Heart right ventricle (tissue), 16 donors: ENCODE data around the gene ITGA1. TPM values are rescaled to one million over a fixed set of nuclear protein-coding genes. Genes with fewer than 3 reads are reported as not detected.

Experiments used
- ATAC-seq, 8 donors: fragments of 200-7000 bp; cut with Tn5 transposase; one replicate each; pipeline ENCODE4 v1.9.1; 2020; ENCODE audit warnings: mild to moderate bottlenecking in 8 of 8, moderate library complexity in 8 of 8, moderate number of reproducible peaks in 1 of 8
- DNase-seq, 2 donors: peaks; one replicate each; pipeline ENCODE4 v3.0.0-alpha.2; 2020
- H3K27ac ChIP-seq, 10 donors: fragments of 200-600 bp; sonication (generic) in 2 of 10; one replicate each; pipeline versions ENCODE4 v1.5.0 to v1.8.0; 2020 to 2022; ENCODE audit warnings: mild to moderate bottlenecking in 3 of 10
- H3K27me3 ChIP-seq, 7 donors: fragments of 200-600 bp; one replicate each; pipeline ENCODE4 v1.8.0; 2021 to 2022; ENCODE audit warnings: mild to moderate bottlenecking in 2 of 7
- H3K36me3 ChIP-seq, 9 donors: fragments of 200-600 bp; sonication (generic) in 1 of 9; one replicate each; pipeline versions ENCODE4 v1.5.0 to v1.8.0; 2020 to 2022; ENCODE audit warnings: mild to moderate bottlenecking in 2 of 9
- H3K4me1 ChIP-seq, 9 donors: fragments of 200-600 bp; sonication (generic) in 1 of 9; one replicate each; pipeline versions ENCODE4 v1.5.0 to v1.8.0; 2020 to 2022; ENCODE audit warnings: mild to moderate bottlenecking in 4 of 9
- H3K4me3 ChIP-seq, 10 donors: fragments of 200-600 bp; sonication (generic) in 2 of 10; one replicate each; pipeline versions ENCODE4 v1.5.0 to v1.8.0; 2020 to 2022; ENCODE audit warnings: mild to moderate bottlenecking in 7 of 10, moderate library complexity in 2 of 10
- H3K9me3 ChIP-seq, 11 donors: fragments of 200-600 bp in 10 of 11; sonication (generic) in 2 of 11; one replicate each; pipeline versions ENCODE4 v1.5.0 to v1.8.0; 2013 to 2022; ENCODE audit warnings: mild to moderate bottlenecking in 2 of 11, control low read depth in 1 of 11, moderate library complexity in 1 of 11
- CTCF ChIP-seq, 9 donors: fragments of 200-600 bp; sonication (generic) in 2 of 9; IDR thresholded peaks; one replicate each; pipeline versions ENCODE4 v1.5.0 to v1.8.0; 2021 to 2022; ENCODE audit warnings: antibody characterized with exemption in 9 of 9, mild to moderate bottlenecking in 5 of 9, moderate library complexity in 1 of 9
- WGBS, 2 donors: extraction: QIAGEN DNeasy Blood & Tissue Kit; methylation state at CpG; one replicate each; pipeline ENCODE4 v1.1.7; 2013; ENCODE audit warnings: inconsistent platforms in 1 of 2; 5-methylcytosine and 5-hydroxymethylcytosine counted together
- intact Hi-C, 10 donors: fragments of 100-400 bp; cut with DNase I; formaldehyde crosslinking; loops; one replicate each; pipeline versions ENCODE4 v1.11.1 to v1.14.2; 2022
- polyA plus RNA-seq, 2 donors: library from polyadenylated mRNA; stranded (reverse); fragments of 200-250 nt; gene quantifications; one replicate each; pipeline ENCODE4 v1.2.3, GENCODE V29; 2013
- total RNA-seq, 10 donors: library from RNA; stranded (reverse); fragmentation: NEBNext Ultra II Directional in 3 of 10; extraction: Animal tissue kit (Norgen Biotek cat#: 25700) in 3 of 10; gene quantifications; one replicate each; pipeline versions ENCODE4 v1.2.1 to v1.2.4, GENCODE V29; 2021 to 2023
- donor health status: Arrhythmogenic right ventricular cardiomyopathy.
- donor health status: ischemic (EF 13 %, LVEDD 7.1; RV severe dilation, severe dysfunction).
- donor health status: healthy with polysubstance abuse.
- donor health status: DM: no; HTN: yes; CAD: no.
- donor health status: DM: no; HTN: no; CAD: no.
- donor health status: ischemic (EF 25% LVEDD 6.9; RV normal size, moderate dysfunction).
- donor health status: ischemic (EF 25% LVEDD 5.7; RV mildly dilated, moderate dysfunction).
- donor health status: healthy.
- donor health status: DM: yes; HTN: yes; CAD: no.
- donor health status: Ischemic cardiomyopathy.
- donor health status: ischemic (EF 35%, LVEDD 5.7; RV mildly dilated, moderate dysfunction).
- donor health status: nonischemic (EF 11% LVEDD 7.7; RV severe dilation, severe dysfunction).
- donor health status: DM: yes; HTN: yes; CAD: no.
- donor health status: PGD.
- donor health status: ischemic (EF 29% LVEDD 5.4; RV normal size, mild dysfunction).
- donor health status: nonischemic (EF 23%, LVEDD 6.1; RV moderate dilation, normal function).

ITGA1 gene
- total and polyA plus RNA-seq, 12 donors = 7.7 to 48.2 (median 24.3) TPM

DNA sequence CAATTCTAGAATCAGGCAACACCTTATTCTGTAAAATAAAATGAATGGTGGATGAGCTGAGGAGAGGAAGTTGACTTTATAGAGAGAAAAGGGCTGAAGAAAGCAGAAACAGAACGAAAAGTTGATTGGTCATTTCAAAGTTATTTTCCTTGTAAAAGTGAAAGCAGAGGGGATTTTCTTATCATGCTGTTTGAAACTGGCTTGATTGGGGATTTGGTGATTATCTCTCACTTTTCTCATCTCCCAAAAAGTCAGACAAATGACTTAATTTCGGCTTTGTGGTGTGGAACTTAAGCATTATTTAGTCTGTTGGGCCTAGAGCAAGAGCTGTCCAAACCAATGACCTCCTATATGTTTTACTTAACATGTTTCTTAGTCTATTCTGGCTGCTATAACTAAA, 141.0 kb downstream of the ITGA1 start:
- TF ChIP-seq CTCF (IDR thresholded peaks at IDR 0.05) = no peak
- peaks cover 0 to 100% (median 5%) of the 10 kb centered on the region in 9 donors for H3K36me3 ChIP-seq
- H3K4me1 ChIP-seq = no peaks in the 10 kb centered on the region
- no peak overlapping the region for H3K27ac ChIP-seq
- no peaks in the 10 kb centered on the region for H3K27me3 ChIP-seq
- H3K4me3 ChIP-seq = no peak overlapping the region
- WGBS, 2 donors = 62 to 85% methylated on average over 2 of the region's 2 CpGs
- DNase-seq (no peak), ATAC-seq (no peak)
- intact Hi-C loops = no loop called here
- H3K9me3 ChIP-seq = no peaks in the 10 kb centered on the region

DNA sequence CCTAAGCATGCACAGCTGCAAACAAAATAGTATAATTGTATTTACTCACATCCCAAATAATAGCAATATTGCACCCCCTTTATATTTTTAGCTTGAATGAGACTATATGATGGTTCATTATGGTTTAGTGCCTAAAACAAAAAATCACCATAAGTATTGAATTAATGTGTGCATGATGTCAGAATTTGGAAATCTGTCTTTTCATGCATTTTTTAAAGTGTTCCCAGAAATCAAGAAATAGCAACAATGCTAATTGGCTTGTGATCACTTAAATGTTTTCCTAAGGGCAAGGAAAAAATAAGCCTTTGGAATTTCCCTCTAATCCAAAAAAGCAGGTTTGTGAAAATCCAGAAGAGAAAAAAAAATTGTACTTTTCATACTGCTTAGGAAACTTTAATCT, 150.5 kb downstream of the ITGA1 start:
- Histone ChIP-seq H3K27ac (no peak overlapping the region), H3K27me3 (no peaks in the 10 kb centered on the region), H3K4me3 (no peak overlapping the region), H3K4me1 (peaks cover 0 to 7% (median 0%) of the 10 kb centered on the region in 9 donors), H3K9me3 (no peaks in the 10 kb centered on the region), H3K36me3 (peaks cover 0 to 92% (median 11%) of the 10 kb centered on the region in 9 donors)
- DNase-seq = no peak
- intact Hi-C loops = no loop called here
- no peak for ATAC-seq
- no peak for TF ChIP-seq CTCF (IDR thresholded peaks at IDR 0.05)

GRCh38 chr5:52943285-52943684, 155.6 kb downstream of the ITGA1 start:
- TF ChIP-seq CTCF (IDR thresholded peaks at IDR 0.05) = no peak
- no peak overlapping the region for H3K27ac ChIP-seq

DNA sequence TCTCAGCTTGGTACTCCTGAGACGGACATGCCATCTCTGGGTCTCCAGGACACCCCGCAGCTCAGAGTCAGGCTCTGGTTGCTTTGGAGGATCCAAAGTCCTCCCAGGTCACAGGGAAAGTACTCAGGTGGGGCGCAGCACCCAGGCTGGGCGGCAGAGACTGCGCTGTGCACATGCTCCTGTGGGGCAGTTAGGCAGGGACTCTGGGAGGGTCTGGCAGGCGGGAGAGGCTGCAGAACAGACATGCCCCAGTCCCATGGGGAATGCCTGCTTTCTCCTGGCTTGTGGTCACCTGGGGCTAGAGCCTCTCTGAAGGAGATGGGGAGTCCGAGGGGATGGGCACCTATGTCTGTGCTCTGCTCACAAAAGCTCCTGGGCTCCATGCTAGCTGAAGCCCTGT, 156.1 kb downstream of the ITGA1 start:
- H3K36me3 ChIP-seq = peaks cover 0 to 83% (median 9%) of the 10 kb centered on the region in 9 donors
- WGBS, 2 donors = 96 to 98% methylated on average over 7 of the region's 7 CpGs
- peak in 4 of 8 donors; percentile 11 to 44 (median 24) for ATAC-seq
- no peak overlapping the region for H3K4me3 ChIP-seq
- no peaks in the 10 kb centered on the region for H3K27me3 ChIP-seq
- DNase-seq = no peak
- H3K9me3 ChIP-seq = no peaks in the 10 kb centered on the region
- no peak for TF ChIP-seq CTCF (IDR thresholded peaks at IDR 0.05)
- H3K4me1 ChIP-seq = peaks cover 0 to 21% (median 5%) of the 10 kb centered on the region in 9 donors
- intact Hi-C loops = no loop called here
- no peak overlapping the region for H3K27ac ChIP-seq

More at GRCh38 chr5:52943285-52943684, 155.6 kb downstream of the ITGA1 start:
- Histone ChIP-seq H3K4me3 (no peak overlapping the region), H3K9me3 (no peaks in the 10 kb centered on the region), H3K36me3 (peaks cover 0 to 83% (median 10%) of the 10 kb centered on the region in 9 donors), H3K4me1 (peaks cover 0 to 16% (median 3%) of the 10 kb centered on the region in 9 donors), H3K27me3 (no peaks in the 10 kb centered on the region)
- ATAC-seq (peak in 4 of 8 donors; percentile 18 to 47 (median 22)), DNase-seq (no peak)
- intact Hi-C loops = no loop called here
- WGBS, 2 donors = 95 to 96% methylated on average over 2 of the region's 2 CpGs
